Osteoblast (primary cell): Measurements from ENCODE around the gene EPC2. TPM values are rescaled to one million over a fixed set of nuclear protein-coding genes. Genes with fewer than 3 reads are reported as not detected.
"Not testable (repeated sequence)": the region's sequence is repeated elsewhere in the genome, so short reads cannot be mapped to it uniquely, and the experiment has no call there.

ENCODE experiments used
- DNase-seq: peaks from one replicate; pipeline ENCODE4 v3.0.0; 2011; ENCODE audit warnings: low spot score, mixed read lengths; ENCODE audit not compliant: insufficient read length; ENCODE audit errors: missing footprints
- H2AFZ ChIP-seq: 2 replicates; pipeline ENCODE4 v1.6.0; 2011; ENCODE audit warnings: mild to moderate bottlenecking, low read length
- H3K27ac ChIP-seq: 2 replicates; pipeline ENCODE4 v1.5.1; 2011; ENCODE audit warnings: mild to moderate bottlenecking, low read depth, low read length, moderate library complexity
- H3K27me3 ChIP-seq: 2 replicates; pipeline ENCODE4 v1.6.0; 2012; ENCODE audit warnings: mild to moderate bottlenecking, control low read depth, inconsistent platforms, low read length, moderate library complexity; ENCODE audit not compliant: insufficient read depth
- H3K36me3 ChIP-seq: 2 replicates; pipeline ENCODE4 v1.5.1; 2011; ENCODE audit warnings: mild to moderate bottlenecking, low read length, control low read depth, moderate library complexity; ENCODE audit not compliant: insufficient read depth
- H3K4me1 ChIP-seq: 2 replicates; pipeline ENCODE4 v1.5.1; 2011; ENCODE audit warnings: mild to moderate bottlenecking, low read length, control low read depth, moderate library complexity; ENCODE audit not compliant: insufficient read depth
- H3K4me2 ChIP-seq: 2 replicates; pipeline ENCODE4 v1.6.0; 2011; ENCODE audit warnings: mild to moderate bottlenecking, low read length; ENCODE audit not compliant: insufficient read depth
- H3K4me3 ChIP-seq: fragments of 200-600 bp; sonication (generic); 3 replicates; pipeline ENCODE4 v1.5.1; 2012; ENCODE audit warnings: mild to moderate bottlenecking, low read length, inconsistent platforms; ENCODE audit not compliant: insufficient read depth
- H3K79me2 ChIP-seq: 2 replicates; pipeline ENCODE4 v1.6.0; 2012; ENCODE audit warnings: mild to moderate bottlenecking, low read length, control low read depth, inconsistent platforms; ENCODE audit not compliant: insufficient read depth
- H3K9me3 ChIP-seq: 2 replicates; pipeline ENCODE4 v1.5.1; 2011; ENCODE audit warnings: low read depth, low read length, control low read depth
- H4K20me1 ChIP-seq: 2 replicates; pipeline ENCODE4 v1.6.0; 2012; ENCODE audit warnings: mild to moderate bottlenecking, low read length, control low read depth; ENCODE audit not compliant: insufficient read depth
- total RNA-seq: library from RNA; depleted of rRNA; stranded (reverse); fragments of >200 nt; gene quantifications from 2 replicates; pipeline ENCODE4 v1.2.3, GENCODE V29; 2012
- TF ChIP-seq, protein P1 (sequence below): IDR thresholded peaks from 2 replicates; pipeline ENCODE4 v1.5.1; 2011; ENCODE audit warnings: mild to moderate bottlenecking, low read depth, low read length, moderate library complexity; ENCODE audit errors: extremely low read depth

Gene EPC2
- total RNA-seq, 1 donor, result 29.3 TPM

DNA sequence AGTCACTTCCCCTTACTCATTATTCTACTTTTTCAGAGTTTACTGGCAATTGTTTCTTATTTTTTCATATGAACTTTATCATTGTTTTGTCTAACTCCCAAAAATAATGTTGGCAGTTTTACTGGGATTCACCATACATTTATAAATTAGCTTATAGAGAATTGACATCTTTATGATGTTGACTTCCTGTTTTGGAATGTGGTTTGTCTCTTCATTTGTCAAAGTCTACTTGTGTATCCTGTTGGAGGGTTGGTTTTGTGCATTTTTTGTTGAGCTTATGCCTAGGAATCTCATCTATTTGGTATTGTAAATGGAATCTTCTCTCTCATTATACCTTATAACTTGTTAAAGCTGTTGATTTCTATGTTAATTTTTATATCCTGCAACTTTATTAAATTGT, 16.4 kb downstream of the EPC2 start:
- peaks cover 82% of the 10 kb centered on the region for H3K79me2 ChIP-seq
- peaks cover 63% of the 10 kb centered on the region for H4K20me1 ChIP-seq
- no peak overlapping the region for H3K4me2 ChIP-seq
- no peak overlapping the region for H3K4me3 ChIP-seq
- DNase-seq, result no peak
- H3K9me3 ChIP-seq, result no peaks in the 10 kb centered on the region
- H3K27me3 ChIP-seq, result no peaks in the 10 kb centered on the region
- TF ChIP-seq, protein P1, sequence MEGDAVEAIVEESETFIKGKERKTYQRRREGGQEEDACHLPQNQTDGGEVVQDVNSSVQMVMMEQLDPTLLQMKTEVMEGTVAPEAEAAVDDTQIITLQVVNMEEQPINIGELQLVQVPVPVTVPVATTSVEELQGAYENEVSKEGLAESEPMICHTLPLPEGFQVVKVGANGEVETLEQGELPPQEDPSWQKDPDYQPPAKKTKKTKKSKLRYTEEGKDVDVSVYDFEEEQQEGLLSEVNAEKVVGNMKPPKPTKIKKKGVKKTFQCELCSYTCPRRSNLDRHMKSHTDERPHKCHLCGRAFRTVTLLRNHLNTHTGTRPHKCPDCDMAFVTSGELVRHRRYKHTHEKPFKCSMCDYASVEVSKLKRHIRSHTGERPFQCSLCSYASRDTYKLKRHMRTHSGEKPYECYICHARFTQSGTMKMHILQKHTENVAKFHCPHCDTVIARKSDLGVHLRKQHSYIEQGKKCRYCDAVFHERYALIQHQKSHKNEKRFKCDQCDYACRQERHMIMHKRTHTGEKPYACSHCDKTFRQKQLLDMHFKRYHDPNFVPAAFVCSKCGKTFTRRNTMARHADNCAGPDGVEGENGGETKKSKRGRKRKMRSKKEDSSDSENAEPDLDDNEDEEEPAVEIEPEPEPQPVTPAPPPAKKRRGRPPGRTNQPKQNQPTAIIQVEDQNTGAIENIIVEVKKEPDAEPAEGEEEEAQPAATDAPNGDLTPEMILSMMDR, result no peak
- H3K4me1 ChIP-seq, result peaks cover 10% of the 10 kb centered on the region
- no peak overlapping the region for H3K27ac ChIP-seq
- H2AFZ ChIP-seq, result no peak overlapping the region
- no peaks in the 10 kb centered on the region for H3K36me3 ChIP-seq

DNA sequence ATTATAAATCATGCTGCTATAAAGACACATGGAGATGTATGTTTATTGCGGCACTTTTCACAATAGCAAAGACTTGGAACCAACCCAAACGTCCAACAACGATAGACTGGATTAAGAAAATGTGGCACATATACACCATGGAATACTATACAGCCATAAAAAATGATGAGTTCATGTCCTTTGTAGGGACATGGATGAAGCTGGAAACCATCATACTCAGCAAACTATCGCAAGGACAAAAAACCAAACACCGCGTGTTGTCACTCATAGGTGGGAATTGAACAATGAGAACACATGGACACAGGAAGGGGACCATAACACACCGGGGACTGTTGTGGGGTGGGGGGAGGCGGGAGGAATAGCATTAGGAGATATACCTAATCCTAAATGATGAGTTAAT, 17.8 kb downstream of the EPC2 start:
- Histone ChIP-seq H4K20me1 (peaks cover 65% of the 10 kb centered on the region), H3K79me2 (peaks cover 81% of the 10 kb centered on the region), H3K4me1 (peaks cover 13% of the 10 kb centered on the region)
- not testable (repeated sequence) for H3K4me3 ChIP-seq, H3K27me3 ChIP-seq, H2AFZ ChIP-seq, H3K9me3 ChIP-seq, H3K4me2 ChIP-seq, H3K36me3 ChIP-seq, DNase-seq, H3K27ac ChIP-seq

DNA sequence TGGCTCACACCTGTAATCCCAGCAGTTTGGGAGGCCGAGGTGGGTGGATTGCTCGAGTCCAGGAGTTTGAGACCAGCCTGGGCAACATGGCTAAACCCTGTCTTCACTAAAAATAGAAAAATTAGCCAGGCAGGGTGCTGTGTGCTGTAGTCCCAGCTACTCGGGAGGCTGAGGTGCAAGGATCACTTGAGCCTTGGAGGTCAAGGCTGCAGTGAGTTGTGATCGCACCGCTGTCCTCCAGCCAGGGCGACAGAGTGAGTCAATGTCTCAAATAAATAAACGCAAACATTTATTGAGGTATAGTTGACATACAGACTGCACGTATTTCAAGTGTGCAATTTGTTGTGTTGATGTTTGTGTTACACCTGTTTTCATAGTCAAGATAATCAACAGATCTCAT, 19.7 kb downstream of the EPC2 start:
- Histone ChIP-seq H3K27me3 (no peaks in the 10 kb centered on the region), H3K9me3 (no peaks in the 10 kb centered on the region), H2AFZ (no peak overlapping the region), H3K79me2 (peaks cover 82% of the 10 kb centered on the region), H3K27ac (no peak overlapping the region), H3K4me1 (peaks cover 9% of the 10 kb centered on the region), H3K36me3 (no peaks in the 10 kb centered on the region), H3K4me3 (no peak overlapping the region), H3K4me2 (no peak overlapping the region), H4K20me1 (peaks cover 59% of the 10 kb centered on the region)
- TF ChIP-seq, protein P1, result no peak
- no peak for DNase-seq

DNA sequence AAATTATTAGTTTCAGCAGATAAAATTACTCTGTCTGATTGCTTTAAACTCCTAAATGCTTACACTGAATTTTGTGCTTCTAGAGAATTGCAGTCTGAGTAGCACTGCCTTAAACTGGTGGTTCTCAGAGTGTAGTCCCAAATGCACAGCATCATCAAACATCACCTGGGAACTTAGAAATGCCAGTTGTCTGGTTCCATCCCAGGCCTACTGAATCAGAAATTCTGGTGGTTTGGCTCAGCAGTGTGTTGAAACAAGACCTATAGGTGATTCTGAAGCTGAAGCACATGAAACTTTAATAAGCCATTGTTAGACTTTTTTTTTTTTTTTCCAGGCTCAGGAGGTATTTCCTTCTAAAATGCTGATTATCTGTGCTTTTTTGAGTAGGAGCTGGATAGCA, 22.0 kb downstream of the EPC2 start:
- Histone ChIP-seq H3K27ac (no peak overlapping the region), H3K79me2 (peaks cover 83% of the 10 kb centered on the region), H3K4me3 (no peak overlapping the region), H3K36me3 (no peaks in the 10 kb centered on the region), H3K9me3 (no peaks in the 10 kb centered on the region), H3K27me3 (no peaks in the 10 kb centered on the region), H2AFZ (no peak overlapping the region), H3K4me1 (peaks cover 6% of the 10 kb centered on the region), H4K20me1 (peaks cover 63% of the 10 kb centered on the region), H3K4me2 (no peak overlapping the region)
- TF ChIP-seq, protein P1, result no peak
- no peak for DNase-seq
